ENCODE data around the gene GNAO1.

The GNAO1 gene

GRCh38 chr16:56244612-56245011, 53.3 kb downstream of the GNAO1 start:
- DNase-seq: no peak

- DNase-seq: no peak
Observed at GRCh38 chr16:56245197-56245596, 53.9 kb downstream of the GNAO1 start.

- no peak for DNase-seq
Observed at GRCh38 chr16:56246051-56246817, 54.9 kb downstream of the GNAO1 start.

GRCh38 chr16:56247018-56247417, 55.7 kb downstream of the GNAO1 start:
- no peak for DNase-seq

GRCh38 chr16:56247808-56248207, 56.5 kb downstream of the GNAO1 start:
- DNase-seq: no peak

- DNase-seq: no peak
Observed at GRCh38 chr16:56252835-56253234, 61.5 kb downstream of the GNAO1 start.

GRCh38 chr16:56255904-56256303, 64.6 kb downstream of the GNAO1 start:
- DNase-seq: no peak

- no peak for DNase-seq
Observed at GRCh38 chr16:56257239-56257638, 66.0 kb downstream of the GNAO1 start.

GRCh38 chr16:56257666-56258342, 66.5 kb downstream of the GNAO1 start:
- no peak for DNase-seq

GRCh38 chr16:56258508-56259424, 67.5 kb downstream of the GNAO1 start:
- no peak for DNase-seq

- no peak for DNase-seq
Observed at GRCh38 chr16:56259425-56259779, 68.1 kb downstream of the GNAO1 start.

- DNase-seq: no peak
Observed at GRCh38 chr16:56260378-56261160, 69.3 kb downstream of the GNAO1 start.

- DNase-seq: no peak
Observed at GRCh38 chr16:56261656-56262055, 70.4 kb downstream of the GNAO1 start.

GRCh38 chr16:56262148-56262547, 70.9 kb downstream of the GNAO1 start:
- peak; percentile 29 for DNase-seq

GRCh38 chr16:56262551-56263245, 71.4 kb downstream of the GNAO1 start:
- DNase-seq: no peak

GRCh38 chr16:56263711-56264608, 72.7 kb downstream of the GNAO1 start:
- no peak for DNase-seq

GRCh38 chr16:56264609-56264972, 73.3 kb downstream of the GNAO1 start:
- no peak for DNase-seq

GRCh38 chr16:56265184-56265583, 73.9 kb downstream of the GNAO1 start:
- no peak for DNase-seq

- DNase-seq: no peak
Observed at GRCh38 chr16:56265746-56266145, 74.5 kb downstream of the GNAO1 start.

GRCh38 chr16:56266641-56267607, 75.6 kb downstream of the GNAO1 start:
- DNase-seq: no peak

Data from stimulated activated CD4-positive, alpha-beta T cell treated with anti-CD3 and anti-CD28 coated beads, Interleukin-15, amount 100 ng/mL, for 24 hours (primary cell).